Stimulated activated CD4-positive, alpha-beta T cell treated with anti-CD3 and anti-CD28 coated beads, Interleukin-12 subunit alpha, Interleukin-12 subunit beta, amount 100 ng/mL, for 48 hours (primary cell): ENCODE data around the gene ENDOU.
A peak's percentile ranks its signal among the peaks of the same experiment; 100 is the strongest.

Experiments used
- DNase-seq, 3 donors: peaks; one replicate each; pipeline ENCODE4 v3.0.0-alpha.2; 2020; ENCODE audit warnings: low read depth in 2 of 3, low spot score in 1 of 3

ENDOU gene

DNA sequence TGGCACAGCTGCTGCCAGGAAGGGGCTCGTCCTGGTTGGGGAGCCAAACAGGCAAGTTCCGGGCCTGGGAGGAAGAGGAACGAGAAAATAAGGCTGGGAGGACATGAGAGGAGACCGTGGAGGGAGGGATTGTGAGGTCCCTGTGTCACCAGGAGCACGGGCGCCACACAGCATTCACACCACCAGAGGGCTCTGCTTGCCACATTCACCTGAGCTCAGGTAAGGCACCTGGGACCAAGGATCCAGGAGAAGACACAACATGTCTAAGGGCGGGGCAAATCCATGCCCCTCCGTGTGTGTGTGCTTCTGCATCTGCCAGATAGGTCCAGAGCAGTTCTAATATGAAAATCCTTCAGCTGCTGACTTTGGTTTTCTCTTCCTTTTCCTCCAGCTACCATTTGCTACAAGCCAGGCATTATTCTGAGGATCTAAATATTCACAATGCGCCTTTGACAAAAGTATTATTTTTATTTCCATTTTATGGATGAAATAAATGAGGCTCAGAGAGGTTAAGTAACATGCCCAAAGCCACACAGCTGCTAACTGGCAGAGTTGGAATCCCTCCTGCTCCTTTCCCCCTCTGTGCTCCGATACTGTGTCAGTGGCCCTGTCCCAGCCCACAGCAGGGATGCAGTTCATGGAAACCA lies 18.8 kb upstream of the ENDOU start:
- peak; percentile 27 to 39 (median 31) for DNase-seq

DNA sequence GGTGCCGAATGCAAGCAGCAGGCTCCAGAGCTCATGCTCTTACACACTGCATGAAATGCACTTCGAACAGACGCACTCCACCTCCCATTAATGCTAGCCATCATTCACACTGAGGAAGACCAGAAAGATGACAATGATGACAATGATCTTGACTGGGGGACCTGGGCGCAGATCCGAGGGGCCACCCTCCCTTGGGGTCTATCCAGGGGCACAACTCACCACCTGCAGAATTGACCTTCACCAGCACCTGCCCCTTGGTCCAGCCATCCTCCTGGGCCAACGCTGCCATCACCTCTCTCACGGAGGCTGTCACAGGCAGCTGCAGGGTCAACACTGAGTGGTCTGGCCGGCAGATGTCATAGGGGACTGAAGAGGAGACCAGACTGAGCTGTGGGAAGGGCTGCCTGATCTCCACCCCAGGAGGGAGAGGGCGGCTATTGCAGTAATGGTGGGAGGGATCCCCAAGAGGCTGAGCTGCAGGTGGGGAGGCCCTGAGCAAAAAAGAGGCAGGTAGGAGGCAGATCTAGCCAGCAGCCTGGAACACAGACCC lies 18.1 kb upstream of the ENDOU start:
- DNase-seq = no peak

DNA sequence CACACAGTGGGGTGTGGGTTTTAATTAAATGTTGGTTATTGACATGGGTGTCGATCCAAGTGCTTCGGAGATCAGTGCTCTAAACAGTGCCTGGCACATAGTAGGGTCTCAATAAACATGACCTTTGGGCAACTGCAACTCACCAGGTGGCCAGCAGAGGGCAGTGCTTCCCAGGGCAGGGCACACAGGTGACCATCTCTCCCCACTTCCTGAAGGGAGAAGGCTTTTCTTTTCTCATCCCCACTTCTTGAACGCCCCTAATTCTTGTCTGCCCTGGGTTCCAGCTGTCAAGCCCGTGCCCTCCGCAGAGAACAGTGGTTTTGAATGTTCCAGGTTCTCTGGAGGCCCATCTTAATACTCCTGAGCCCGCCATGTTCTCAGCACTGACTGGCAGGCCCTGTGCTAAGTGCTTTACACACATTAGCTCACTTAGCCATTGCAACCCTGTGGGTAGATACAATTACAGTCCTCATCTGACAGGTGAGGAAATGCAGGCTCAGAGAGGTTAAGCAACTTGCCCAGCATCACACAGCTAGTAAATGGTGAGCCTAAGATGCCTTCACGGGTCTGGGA lies 17.0 kb upstream of the ENDOU start:
- DNase-seq = peak; percentile 56 to 83 (median 71)

DNA sequence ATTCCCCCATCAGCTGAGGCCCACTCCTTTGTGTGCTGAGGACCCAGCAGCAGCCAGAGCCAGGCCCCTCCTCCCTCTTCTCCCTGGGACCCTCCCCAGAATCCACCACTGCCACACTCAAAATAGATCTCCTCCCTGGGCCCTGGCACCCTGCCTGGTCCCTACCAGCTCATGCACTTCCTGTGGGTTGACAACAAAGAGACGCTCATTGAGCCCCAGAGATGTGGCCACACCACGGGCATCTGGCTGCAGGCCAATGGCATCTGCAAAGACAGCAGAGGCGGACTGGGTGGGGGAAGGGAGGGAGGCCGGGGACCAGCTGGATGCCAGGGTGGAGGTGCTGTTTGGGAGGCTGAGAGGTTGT lies 16.0 kb upstream of the ENDOU start:
- peak in 2 of 3 donors; percentile 30 to 31 for DNase-seq

DNA sequence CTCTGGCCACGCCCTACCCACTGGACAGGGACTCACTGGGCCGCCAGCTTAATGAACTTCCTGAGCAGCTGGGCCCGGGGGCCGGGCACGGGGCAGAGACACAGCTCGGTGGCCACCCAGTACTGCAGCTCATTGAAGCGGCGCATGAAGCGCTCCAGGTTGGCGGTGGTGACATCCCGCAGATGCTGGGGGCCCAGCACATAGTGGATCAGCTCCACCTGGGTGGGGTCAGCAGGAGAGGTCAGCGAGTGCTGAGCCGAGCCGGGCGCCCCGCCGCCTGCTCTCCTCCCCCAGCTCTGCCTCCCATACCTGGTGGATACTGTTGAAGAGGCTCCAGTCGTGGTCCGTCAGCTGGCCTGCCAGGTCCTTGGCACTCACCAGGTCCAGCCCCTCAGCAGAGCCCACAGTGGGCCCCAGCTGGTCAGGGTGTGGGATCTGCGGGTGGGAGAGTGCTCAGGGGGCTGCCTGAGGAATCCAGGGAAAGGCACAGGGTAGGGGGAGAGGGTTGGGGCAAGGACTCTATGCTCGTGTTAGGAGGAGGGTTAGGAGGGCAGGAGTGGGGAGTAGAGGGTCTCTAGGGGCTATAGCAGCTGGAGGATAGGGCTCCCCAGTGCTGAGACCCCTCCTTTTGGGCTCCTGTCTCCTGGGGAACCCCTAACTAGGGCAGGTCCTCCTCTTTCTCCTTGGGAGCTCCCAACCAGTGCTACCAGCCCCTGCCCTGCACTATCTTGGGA lies 15.5 kb upstream of the ENDOU start:
- no peak for DNase-seq

DNA sequence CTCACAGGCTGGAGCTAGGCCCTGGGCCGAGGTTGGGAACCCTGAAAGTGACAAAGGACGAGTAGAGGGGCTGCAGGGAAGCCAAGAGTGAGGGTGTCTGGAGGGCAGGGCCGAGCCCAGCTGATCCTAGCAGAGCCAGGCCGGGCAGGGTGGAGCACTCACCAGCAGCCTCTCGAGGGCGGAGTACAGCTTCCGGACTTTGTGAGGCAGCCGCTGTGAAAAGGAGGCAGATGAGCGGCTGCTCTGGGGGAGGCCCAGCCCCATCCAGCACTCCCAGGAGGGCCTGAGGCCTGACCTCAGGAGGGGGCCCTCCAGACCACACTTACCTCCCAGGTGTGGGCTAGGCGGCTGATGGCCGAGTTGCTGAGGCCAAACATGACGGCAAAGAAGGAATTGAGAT lies 14.7 kb upstream of the ENDOU start:
- no peak for DNase-seq

DNA sequence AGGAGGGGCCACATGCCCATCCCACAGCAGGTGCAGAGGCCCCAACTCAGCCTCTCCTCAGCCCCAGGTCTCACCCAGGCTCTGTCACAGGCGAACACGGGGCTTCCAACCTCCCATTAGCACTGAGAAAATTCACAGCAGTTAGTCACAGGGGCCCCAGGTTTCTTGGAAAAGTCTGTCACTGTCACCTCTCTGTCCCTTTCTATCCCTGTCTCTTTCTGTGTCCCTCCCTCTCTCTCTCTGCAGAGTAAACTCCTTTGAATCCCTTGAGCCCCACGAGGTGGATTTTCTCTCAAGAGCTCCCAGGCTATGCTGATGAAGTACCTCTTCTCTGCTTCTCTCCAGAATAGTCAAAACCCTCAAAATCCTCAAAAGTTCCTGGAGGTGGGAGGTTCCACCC lies 14.0 kb upstream of the ENDOU start:
- no peak for DNase-seq

DNA sequence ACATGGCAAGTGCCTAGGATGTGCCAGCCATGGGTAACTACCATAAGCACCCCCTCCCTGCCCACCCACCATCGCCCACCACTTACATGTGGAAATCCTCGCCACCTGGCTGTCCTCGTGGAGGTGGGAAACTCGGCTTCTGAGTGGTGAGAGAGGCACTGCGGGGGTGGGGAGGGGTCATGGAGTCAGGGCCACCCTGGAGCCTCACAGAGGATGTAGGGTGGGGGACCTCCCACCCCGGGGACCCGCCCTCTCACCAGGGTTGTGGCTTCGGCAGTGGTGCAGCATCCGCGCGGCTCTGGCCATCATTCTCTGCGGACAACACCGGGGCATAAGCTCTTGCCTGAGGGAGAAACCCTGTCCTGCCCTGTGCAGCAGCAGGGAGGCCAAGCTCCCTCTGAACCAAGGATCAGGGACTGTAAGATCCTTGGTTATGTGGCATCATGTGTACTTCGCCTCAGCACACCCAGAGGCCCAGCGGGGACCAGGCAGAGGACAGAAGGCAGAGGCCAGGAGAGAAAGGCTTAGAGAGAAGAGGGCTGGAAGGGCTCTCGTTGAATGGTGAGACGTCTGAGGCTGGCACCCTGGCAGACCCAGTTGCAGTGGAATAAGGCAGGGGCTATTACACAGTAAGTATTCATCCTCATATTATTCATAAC lies 12.8 kb upstream of the ENDOU start:
- no peak for DNase-seq

DNA sequence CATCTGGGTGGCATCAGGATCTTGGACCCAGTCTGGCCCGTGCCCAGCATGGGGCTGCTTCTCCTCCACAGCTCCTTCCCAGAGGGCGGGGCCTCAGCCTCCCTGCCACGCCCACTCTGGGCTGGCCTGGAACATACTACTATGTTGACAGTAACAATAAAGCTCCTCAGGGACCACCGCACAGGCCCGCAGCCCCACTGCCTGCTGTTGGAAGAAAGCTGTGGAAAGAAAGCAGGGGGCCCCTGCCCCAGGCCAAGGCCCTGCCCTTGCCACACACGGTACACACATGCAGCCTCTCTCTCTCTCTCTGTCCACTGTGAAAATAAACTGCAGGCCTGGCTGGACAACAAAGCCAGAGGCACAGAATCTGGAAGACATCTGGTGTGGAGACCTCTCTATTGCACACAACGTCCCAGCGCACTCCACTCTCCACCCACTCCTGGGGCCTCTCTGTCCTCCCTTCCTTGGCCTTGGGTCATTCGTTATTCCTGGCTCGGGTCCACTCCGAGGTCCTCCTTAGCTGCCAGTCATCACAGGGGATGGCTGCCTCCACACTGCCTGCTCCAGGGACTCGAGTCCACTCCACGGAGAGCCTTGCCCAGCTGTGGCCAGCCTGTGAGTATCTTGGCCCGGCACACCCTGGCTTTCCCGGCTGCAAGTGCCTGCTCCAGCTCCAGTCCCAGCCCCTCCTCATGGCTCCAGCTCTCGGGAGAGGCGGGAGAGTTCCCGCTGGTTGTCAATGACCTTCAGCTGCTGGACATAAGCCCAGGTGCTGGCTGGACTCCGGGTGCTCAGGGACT lies 11.8 kb upstream of the ENDOU start:
- no peak for DNase-seq

DNA sequence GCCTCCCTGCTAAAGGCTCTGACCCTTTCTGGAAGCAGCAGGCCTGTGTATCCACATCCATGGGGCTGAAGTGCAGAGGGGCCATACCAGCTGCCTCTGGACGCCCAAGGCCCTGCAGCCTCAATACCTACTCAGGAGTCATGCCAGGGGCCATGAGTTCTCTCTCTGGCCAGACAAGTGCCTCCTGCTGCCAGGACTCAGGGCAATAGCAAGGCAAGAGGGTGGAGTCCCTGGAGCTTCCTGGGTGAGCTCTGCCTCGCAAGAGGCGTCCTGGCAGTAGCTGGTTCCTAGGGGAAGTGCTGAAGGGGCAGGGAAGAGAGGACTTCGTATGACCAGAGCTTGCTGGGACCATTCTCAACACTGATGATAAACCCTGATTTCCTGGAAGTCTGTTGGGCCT lies 10.9 kb upstream of the ENDOU start:
- no peak for DNase-seq

DNA sequence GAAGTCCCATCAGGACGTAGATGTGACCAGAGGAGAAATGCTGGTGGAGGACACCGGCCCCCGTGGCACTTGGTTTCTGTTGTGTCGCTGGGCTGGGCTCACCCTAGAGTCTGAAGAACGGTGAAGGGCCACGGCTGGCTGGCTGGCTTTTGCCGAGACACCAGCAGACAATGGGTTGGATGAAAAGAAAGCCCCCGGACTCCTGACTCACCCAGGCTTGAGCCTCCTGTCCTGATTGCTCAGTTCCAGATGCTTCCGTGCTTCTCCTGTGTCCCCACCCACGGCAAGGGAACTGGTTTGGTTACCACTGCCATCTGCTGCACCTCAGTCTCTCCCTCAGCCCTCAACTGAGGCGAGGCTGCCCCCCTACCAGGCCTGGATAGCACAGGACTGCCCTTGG lies 10.4 kb upstream of the ENDOU start:
- no peak for DNase-seq

DNA sequence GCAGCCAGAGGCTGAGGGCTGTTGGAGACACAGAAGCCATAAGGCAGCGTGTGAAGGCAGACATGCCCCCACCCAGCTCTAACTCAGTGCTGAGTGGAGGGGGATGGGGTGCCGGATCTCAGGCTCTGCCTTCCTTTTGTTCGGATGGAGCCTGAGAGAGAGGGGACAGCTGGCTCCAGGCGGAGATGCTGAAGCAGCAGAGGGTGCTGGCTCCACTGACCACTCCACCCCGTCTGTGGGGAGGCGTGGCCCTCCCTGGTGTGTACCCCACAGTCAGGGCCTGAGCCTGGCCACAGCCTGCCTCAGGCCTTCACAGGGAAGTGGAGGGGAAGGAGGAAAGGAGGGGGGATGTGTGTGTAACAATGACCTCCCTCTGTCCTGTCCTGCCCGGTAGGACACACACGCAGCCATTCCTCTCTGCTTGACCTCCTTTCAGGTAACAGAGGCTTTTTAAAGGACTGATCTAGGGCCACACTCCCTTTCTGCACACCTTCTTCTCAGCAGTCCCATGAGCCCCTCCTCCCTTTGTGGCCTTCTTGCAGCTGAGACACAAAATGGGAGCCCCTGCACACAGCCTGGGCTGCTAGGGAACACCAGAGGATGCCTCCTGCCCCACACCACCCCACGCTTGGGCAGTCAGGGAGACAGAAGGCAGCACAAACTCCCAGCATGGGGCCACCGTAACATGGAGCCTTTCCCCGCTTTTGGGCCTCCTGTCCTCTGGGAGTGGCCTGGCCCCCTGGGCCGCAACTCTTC lies 9.6 kb upstream of the ENDOU start:
- no peak for DNase-seq

DNA sequence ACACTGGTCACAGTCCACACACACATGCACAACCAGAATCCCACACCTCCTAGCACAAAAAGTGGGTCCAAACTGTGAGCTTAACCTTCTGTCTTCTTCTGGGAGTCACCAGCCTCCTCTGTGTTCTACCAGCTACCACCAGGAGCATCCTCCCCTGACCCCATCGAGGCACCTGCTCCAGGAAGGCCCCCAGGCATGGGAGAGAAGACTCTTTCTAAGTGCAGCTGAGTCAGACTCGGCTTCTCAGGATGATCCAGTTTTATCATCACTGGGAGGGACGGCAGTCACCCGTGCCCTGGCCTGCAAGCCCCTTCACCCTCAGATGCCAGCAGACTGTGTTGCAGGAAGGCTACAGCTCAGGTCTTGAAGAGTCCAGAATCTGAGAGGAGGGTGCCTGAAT lies 7.9 kb upstream of the ENDOU start:
- DNase-seq = no peak

DNA sequence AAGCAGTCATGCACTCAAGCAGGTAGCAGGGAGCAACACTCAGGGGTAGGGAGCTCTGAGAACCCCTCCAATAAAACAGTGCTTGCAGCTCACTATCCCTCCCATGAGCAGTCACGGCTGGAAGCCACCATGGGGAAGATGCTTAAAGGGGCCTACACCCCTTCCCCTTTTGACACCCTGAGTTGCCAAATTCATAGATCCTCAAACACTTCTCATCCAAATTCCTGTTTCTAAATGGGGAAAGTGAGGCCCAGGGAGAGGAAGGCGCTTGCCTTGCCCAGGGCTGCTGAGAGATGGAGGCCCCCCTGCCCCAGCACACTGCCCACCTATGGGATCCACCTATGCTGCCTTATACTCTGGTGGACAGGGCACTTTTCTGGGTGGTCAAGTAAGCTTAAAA lies 7.2 kb upstream of the ENDOU start:
- DNase-seq = no peak

DNA sequence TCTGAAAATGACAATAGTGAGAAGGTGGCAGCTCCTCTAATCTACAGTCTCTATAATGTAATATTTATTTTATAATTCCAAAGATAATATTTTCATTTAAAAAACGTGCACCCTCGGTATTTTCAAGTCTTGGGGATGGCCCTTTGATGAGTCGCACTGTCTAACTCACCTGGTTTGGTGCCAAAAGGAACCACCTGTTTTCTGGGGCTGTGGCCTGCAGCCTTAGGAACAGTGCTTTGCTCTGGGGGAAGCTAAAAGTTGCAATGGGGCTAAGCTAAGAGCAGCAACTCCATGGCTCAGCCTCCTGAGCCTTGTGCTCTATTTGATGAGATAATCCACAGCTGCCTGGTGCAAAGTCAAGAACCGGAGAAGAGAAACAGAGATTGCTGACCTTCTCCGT lies 6.4 kb upstream of the ENDOU start:
- DNase-seq = no peak

DNA sequence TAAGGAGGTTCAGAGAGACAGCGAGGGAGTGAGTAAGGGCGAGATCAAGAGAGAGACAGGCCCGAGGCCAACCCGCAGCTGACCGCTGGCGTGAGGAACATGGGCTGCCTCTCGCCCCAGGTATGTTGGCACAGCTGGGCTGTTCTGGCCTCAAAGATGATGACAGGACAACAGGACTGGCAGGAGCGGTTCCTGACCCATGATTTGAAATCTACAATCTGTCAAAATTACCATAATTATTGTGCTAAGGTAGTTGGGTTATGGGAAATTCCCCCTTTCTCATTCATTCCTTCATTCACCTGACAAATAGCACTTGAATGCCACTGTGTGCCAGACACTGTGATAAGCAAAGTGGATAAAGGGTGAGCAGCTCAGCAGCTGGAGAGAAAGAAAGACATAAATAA lies 5.1 kb upstream of the ENDOU start:
- DNase-seq = no peak

DNA sequence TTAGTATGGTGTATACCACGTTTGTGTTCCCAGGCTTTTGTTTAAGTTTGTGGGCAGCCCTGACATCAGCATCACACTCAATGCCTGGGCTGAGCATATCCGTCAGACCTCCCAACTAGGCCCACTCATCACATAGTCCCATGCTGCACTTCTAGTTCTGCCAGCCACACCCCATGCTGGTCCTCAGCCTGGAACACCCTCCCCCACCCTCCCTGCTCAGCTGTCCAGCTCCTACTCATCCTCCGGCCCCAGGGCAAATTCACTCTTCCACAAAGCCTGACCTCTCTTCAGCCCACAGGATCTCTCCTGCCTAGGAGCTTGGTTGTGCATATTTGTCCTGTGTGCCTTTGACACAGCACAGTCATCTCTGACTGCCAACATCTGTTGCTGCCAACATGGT lies 3.9 kb upstream of the ENDOU start:
- no peak for DNase-seq

DNA sequence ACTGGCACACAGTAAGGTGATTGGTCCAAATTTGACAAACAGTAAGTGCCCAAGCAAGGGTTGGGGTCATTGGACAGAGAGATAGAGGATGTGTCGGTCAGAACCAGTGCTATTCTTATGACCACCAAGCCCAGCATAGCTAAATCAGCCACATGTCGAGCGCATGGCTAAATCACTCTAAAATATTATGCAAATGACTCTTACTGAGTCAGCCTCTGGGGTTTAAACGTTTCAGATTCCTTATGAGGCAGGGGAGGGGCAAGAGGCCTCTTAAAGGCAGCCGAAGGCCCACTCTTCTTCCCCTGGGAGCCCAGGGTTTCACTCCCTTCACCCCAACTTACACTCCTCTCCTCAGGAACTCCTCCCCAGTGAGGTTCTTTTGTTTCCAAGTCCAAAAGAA lies 603 bp upstream of the ENDOU start:
- DNase-seq = no peak

DNA sequence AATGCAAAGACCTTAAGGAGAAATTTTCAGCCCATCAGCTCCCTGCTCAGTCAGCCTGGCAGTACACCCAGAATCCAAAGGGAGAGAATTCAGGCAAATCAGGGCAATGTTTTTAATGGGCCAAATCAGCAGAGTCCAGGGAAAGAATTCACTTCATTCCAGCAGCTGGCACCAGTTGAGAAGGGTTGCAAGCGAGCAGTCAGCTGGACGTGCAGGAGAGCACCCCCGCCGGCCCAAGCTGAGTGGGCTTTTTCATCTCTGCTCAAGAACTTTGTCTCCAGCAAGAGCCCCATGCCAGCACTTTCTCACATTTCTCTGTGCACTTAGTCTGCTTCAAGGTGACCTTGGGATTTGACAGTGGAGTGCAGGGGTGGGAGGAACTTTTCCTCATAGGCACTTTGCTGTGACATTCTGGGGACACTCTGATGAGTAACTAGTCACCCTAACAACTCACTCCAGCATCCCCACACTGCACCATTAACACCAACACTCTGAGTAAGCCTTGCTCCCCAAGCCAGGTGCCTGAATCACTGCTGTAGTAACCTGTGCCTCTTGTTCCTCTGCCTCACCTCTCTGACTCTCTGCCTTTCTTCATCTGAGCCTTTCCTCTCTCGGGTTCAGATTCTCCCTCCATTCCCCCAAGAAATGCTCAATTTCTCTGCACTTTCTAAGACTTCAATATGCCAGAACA lies 2.2 kb downstream of the ENDOU start:
- no peak for DNase-seq
